Caco-2 (cell line): ENCODE data around the gene ZNF23. TPM values are rescaled to one million over a fixed set of nuclear protein-coding genes. Genes with fewer than 3 reads are reported as not detected.

Source experiments
- BruUV-seq: library from RNA; stranded (reverse); fragments of 400-500 nt; replicated peaks from 2 replicates; lab custom pipeline; 2021; lab: Mats Ljungman, UMichigan
- CTCF ChIA-PET: fragments of 300-600 bp; sonication (Branson Sonifier 250); formaldehyde crosslinking; loops from one replicate; lab custom pipeline; 2022; ENCODE audit warnings: antibody characterized with exemption; lab: Charles Lee
- POLR2A ChIA-PET: fragments of 300-600 bp; sonication (Branson Sonifier 250); formaldehyde crosslinking; loops from one replicate; lab custom pipeline; 2022; ENCODE audit warnings: antibody characterized with exemption; lab: Charles Lee
- DNase-seq, 2 experiments: peaks; one replicate each; pipeline versions ENCODE4 v3.0.0 to v3.0.0-alpha.2; 2020 to 2022
- H3K27me3 ChIP-seq: replicated peaks from 2 replicates; pipeline ENCODE4 v1.6.0; 2011; ENCODE audit warnings: low read length; ENCODE audit not compliant: control insufficient read depth, insufficient read depth
- H3K36me3 ChIP-seq: 2 replicates; pipeline ENCODE4 v1.5.1; 2011; ENCODE audit warnings: low read length; ENCODE audit not compliant: control insufficient read depth, insufficient read depth
- H3K4me1 ChIP-seq: fragments of 250-450 bp; sonication (Bioruptor Pico); 2 replicates; pipeline ENCODE4 v1.5.1; 2020; ENCODE audit warnings: mild to moderate bottlenecking
- H3K4me3 ChIP-seq: 2 replicates; pipeline ENCODE4 v1.5.1; 2011; ENCODE audit warnings: low read depth, mild to moderate bottlenecking, control low read depth, low read length
- H3K9me3 ChIP-seq: fragments of 250-450 bp; sonication (Bioruptor Pico); 2 replicates; pipeline ENCODE4 v1.5.1; 2020; ENCODE audit warnings: mild to moderate bottlenecking, moderate library complexity
- H3K27ac Mint-ChIP-seq: one replicate; pipeline ENCODE4 v1.8.0; 2022; ENCODE audit warnings: mixed read lengths; ENCODE audit not compliant: unreplicated experiment
- H3K27me3 Mint-ChIP-seq: one replicate; pipeline ENCODE4 v1.8.0; 2022; ENCODE audit warnings: mixed read lengths; ENCODE audit not compliant: insufficient read depth, unreplicated experiment
- H3K36me3 Mint-ChIP-seq: one replicate; pipeline ENCODE4 v1.8.0; 2022; ENCODE audit warnings: mild to moderate bottlenecking, mixed read lengths; ENCODE audit not compliant: insufficient read depth, unreplicated experiment
- H3K4me1 Mint-ChIP-seq: one replicate; pipeline ENCODE4 v1.8.0; 2022; ENCODE audit warnings: low read depth, mixed read lengths; ENCODE audit not compliant: unreplicated experiment
- H3K4me3 Mint-ChIP-seq: one replicate; pipeline ENCODE4 v1.8.0; 2022; ENCODE audit warnings: mild to moderate bottlenecking, moderate library complexity, mixed read lengths; ENCODE audit not compliant: unreplicated experiment
- H3K9me3 Mint-ChIP-seq: one replicate; pipeline ENCODE4 v1.8.0; 2022; ENCODE audit warnings: mixed read lengths; ENCODE audit not compliant: unreplicated experiment
- intact Hi-C: fragments of 100-400 bp; cut with micrococcal nuclease; formaldehyde crosslinking; loops from one replicate; pipeline ENCODE4 v1.10.0; 2022; ENCODE audit not compliant: unreplicated experiment
- total RNA-seq: library from RNA; stranded (reverse); gene quantifications from 2 replicates; pipeline ENCODE4 v1.2.3, GENCODE V29; 2022
- TF ChIP-seq, protein P1 (sequence below), 2 experiments: fragments of 200-600 bp in 1 of 2; IDR thresholded peaks; 1 replicate in 1 of 2; 2 replicates in 1 of 2; pipeline versions ENCODE4 v1.5.1 to v1.8.0; 2011 to 2022; ENCODE audit warnings: antibody characterized with exemption in 1 of 2, control low read depth in 1 of 2, inconsistent platforms in 1 of 2, low read depth in 1 of 2, low read length in 1 of 2, mild to moderate bottlenecking in 1 of 2, moderate library complexity in 1 of 2; ENCODE audit not compliant: insufficient read depth in 1 of 2, severe bottlenecking in 1 of 2, unreplicated experiment in 1 of 2

The ZNF23 gene
- total RNA-seq, 1 experiment from 2014 or later: 9.6 TPM

DNA sequence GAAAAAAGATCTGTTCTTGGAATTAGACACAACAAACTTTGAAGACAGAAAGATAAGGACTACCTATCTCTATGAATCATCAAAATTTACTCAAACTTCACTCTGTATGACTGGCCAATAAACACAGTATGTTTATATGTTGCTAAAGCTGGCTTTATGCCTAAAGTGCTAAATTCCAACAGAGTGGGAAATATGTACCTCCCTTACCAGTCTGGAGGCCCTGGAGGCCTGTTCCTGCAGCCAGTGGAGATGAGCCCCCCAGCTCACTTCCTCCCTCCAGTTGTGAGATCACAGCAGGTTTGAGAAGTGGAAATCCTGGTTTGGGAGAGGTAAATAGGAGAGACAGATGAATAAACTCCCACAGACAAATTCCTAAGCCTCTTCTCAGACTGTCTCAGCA lies 9.0 kb downstream of the ZNF23 start:
- H3K27ac Mint-ChIP-seq: no peak overlapping the region
- DNase-seq: no peak
- peaks cover 46% of the 10 kb centered on the region for H3K9me3 Mint-ChIP-seq
- no peaks in the 10 kb centered on the region for H3K4me1 ChIP-seq
- TF ChIP-seq, protein P1, sequence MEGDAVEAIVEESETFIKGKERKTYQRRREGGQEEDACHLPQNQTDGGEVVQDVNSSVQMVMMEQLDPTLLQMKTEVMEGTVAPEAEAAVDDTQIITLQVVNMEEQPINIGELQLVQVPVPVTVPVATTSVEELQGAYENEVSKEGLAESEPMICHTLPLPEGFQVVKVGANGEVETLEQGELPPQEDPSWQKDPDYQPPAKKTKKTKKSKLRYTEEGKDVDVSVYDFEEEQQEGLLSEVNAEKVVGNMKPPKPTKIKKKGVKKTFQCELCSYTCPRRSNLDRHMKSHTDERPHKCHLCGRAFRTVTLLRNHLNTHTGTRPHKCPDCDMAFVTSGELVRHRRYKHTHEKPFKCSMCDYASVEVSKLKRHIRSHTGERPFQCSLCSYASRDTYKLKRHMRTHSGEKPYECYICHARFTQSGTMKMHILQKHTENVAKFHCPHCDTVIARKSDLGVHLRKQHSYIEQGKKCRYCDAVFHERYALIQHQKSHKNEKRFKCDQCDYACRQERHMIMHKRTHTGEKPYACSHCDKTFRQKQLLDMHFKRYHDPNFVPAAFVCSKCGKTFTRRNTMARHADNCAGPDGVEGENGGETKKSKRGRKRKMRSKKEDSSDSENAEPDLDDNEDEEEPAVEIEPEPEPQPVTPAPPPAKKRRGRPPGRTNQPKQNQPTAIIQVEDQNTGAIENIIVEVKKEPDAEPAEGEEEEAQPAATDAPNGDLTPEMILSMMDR (IDR thresholded peaks at IDR 0.05; ENCODE audit: insufficient read depth in 1 of 2, low read depth in 1 of 2, low read length in 1 of 2, severe bottlenecking in 1 of 2, unreplicated experiment in 1 of 2): no peak
- H3K4me1 Mint-ChIP-seq: no peaks in the 10 kb centered on the region
- no peaks in the 10 kb centered on the region for H3K27me3 Mint-ChIP-seq
- no peak overlapping the region for H3K4me3 ChIP-seq
- POLR2A ChIA-PET: no interaction called here
- CTCF ChIA-PET: no interaction called here
- H3K36me3 ChIP-seq: peaks cover 6% of the 10 kb centered on the region
- H3K9me3 ChIP-seq: peaks cover 21% of the 10 kb centered on the region
- no peak overlapping the region for H3K4me3 Mint-ChIP-seq
- intact Hi-C loops: no loop called here
- no peaks in the 10 kb centered on the region for H3K27me3 ChIP-seq
- BruUV-seq: no TSS peak
- H3K36me3 Mint-ChIP-seq: peaks cover 51% of the 10 kb centered on the region

DNA sequence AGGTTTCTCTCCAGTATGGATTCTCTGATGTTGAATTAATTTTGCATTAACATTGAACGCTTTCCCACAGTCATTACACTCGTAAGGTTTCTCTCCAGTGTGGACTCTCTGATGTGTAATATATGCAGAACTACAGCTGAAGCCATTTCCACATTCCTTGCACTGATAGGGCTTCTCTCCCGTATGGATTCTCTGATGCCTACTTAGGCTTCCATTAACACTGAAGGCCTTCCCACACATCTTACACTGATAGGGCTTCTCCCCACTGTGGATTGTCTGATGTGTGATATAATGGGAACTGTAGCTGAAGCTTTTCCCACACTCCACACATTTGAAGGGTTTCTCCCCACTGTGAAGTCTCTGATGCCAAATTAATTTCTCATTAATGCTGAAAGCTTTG lies 13.0 kb downstream of the ZNF23 start:
- Histone ChIP-seq H3K27me3 (no peaks in the 10 kb centered on the region), H3K36me3 (peaks cover 5% of the 10 kb centered on the region), H3K9me3 (peaks cover 42% of the 10 kb centered on the region), H3K4me3 (no peak overlapping the region), H3K4me1 (no peaks in the 10 kb centered on the region)
- TF ChIP-seq, protein P1 (IDR thresholded peaks at IDR 0.05; ENCODE audit: insufficient read depth in 1 of 2, low read depth in 1 of 2, low read length in 1 of 2, severe bottlenecking in 1 of 2, unreplicated experiment in 1 of 2): no peak
- H3K27me3 Mint-ChIP-seq: no peaks in the 10 kb centered on the region
- no peak for DNase-seq
- H3K36me3 Mint-ChIP-seq: peaks cover 40% of the 10 kb centered on the region
- CTCF ChIA-PET: no interaction called here
- peaks cover 63% of the 10 kb centered on the region for H3K9me3 Mint-ChIP-seq
- intact Hi-C loops: no loop called here
- H3K27ac Mint-ChIP-seq: no peak overlapping the region
- POLR2A ChIA-PET: no interaction called here
- no TSS peak for BruUV-seq
- no peak overlapping the region for H3K4me3 Mint-ChIP-seq
- no peaks in the 10 kb centered on the region for H3K4me1 Mint-ChIP-seq

DNA sequence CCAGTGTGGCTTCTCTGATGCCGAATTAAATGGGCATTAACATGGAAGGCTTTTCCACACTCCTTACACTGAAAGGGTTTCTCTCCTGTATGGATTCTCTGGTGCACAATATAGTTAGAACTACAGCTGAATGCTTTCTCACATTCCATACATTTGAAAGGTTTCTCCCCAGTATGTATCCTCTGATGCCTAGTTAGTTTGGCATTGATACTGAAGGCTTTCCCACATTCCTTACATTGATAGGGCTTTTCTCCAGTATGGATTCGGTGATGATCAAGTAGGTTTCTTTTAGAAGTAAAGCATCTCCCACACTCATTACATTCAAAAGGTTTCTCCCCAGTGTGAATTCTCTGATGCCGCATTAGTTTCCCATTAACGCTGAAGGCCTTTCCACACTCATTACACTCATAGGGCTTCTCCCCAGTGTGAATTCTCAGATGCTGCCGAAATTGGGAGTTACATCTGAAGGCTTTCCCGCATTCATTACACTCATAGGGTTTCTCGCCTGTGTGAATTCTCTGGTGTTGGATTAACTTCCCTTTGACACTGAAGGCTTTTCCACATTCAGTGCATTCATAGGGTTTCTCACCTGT lies 13.7 kb downstream of the ZNF23 start:
- no peak for DNase-seq
- no TSS peak for BruUV-seq
- no peaks in the 10 kb centered on the region for H3K27me3 ChIP-seq
- Mint-ChIP-seq H3K9me3 (peaks cover 70% of the 10 kb centered on the region), H3K4me3 (no peak overlapping the region), H3K4me1 (no peaks in the 10 kb centered on the region), H3K36me3 (peaks cover 40% of the 10 kb centered on the region), H3K27me3 (no peaks in the 10 kb centered on the region), H3K27ac (no peak overlapping the region)
- no peaks in the 10 kb centered on the region for H3K4me1 ChIP-seq
- ChIA-PET CTCF (no interaction called here), POLR2A (no interaction called here)
- H3K4me3 ChIP-seq: no peak overlapping the region
- H3K36me3 ChIP-seq: peaks cover 5% of the 10 kb centered on the region
- TF ChIP-seq, protein P1 (IDR thresholded peaks at IDR 0.05; ENCODE audit: insufficient read depth in 1 of 2, low read depth in 1 of 2, low read length in 1 of 2, severe bottlenecking in 1 of 2, unreplicated experiment in 1 of 2): no peak
- peaks cover 46% of the 10 kb centered on the region for H3K9me3 ChIP-seq
- intact Hi-C loops: no loop called here
